ENCODE results near the gene IFI27. TPM values are rescaled to one million over a fixed set of nuclear protein-coding genes. Genes with fewer than 3 reads are reported as not detected.

Gene IFI27
- total and polyA plus RNA-seq, 2 of the 4 experiments (the other 2 are of a cell fraction): under 0.01 to 0.60 TPM

- in situ Hi-C loops (cut with MboI; ENCODE audit: low sequenced_read_pairs): no loop called here
- no peaks in the 10 kb centered on the region; the same call in 1 of the 2 replicates for H3K9me1 ChIP-seq (ENCODE audit: insufficient read depth, low read length)
- no peak overlapping the region for H3K27ac ChIP-seq (ENCODE audit: insufficient read depth, low read length)
- H3K9me3 ChIP-seq (ENCODE audit: control insufficient read depth, insufficient read depth, low read length): no peaks in the 10 kb centered on the region
- no peak overlapping the region for H3K4me3 ChIP-seq (ENCODE audit: insufficient read depth, low read depth, low read length)
- peak overlapping the region; percentile 54 for H2AFZ ChIP-seq (replicated peaks; ENCODE audit: low read length, poor library complexity)
- H3K4me2 ChIP-seq (ENCODE audit: low read depth, low read length): peak overlapping the region; percentile 18; the same call in 1 of the 2 replicates
- dilution Hi-C loops (cut with HindIII; ENCODE audit: low sequenced_read_pairs, unreplicated experiment): no loop called here
- no peak overlapping the region for H2BK120ac ChIP-seq (ENCODE audit: low read depth, low read length)
- no peak overlapping the region for H4K91ac ChIP-seq (ENCODE audit: insufficient read depth, low read depth, low read length)
- H3K27me3 ChIP-seq (ENCODE audit: control insufficient read depth, insufficient read depth, low read length): peaks cover 35% of the 10 kb centered on the region
- H3K79me1 ChIP-seq (ENCODE audit: low read depth in 1 of 2, low read length in 2 of 2): no peaks in the 10 kb centered on the region
- H3K9ac ChIP-seq (ENCODE audit: low read depth, low read length): no peak overlapping the region
- no peak overlapping the region for H3K56ac ChIP-seq (ENCODE audit: extremely low read depth, insufficient read depth, low read length)
- no peaks in the 10 kb centered on the region for H3K36me3 ChIP-seq (ENCODE audit: control insufficient read depth, insufficient read depth, low read length)
- peaks cover 3% of the 10 kb centered on the region; the same call in 1 of the 2 replicates for H3K4me1 ChIP-seq (ENCODE audit: control insufficient read depth, insufficient read depth, low read length)
- no peak overlapping the region for H4K5ac ChIP-seq (ENCODE audit: low read depth, low read length)
- no peak overlapping the region for H3K18ac ChIP-seq (ENCODE audit: low read depth, low read length)
- H2AK5ac ChIP-seq (ENCODE audit: low read depth, low read length): no peak overlapping the region
- no peak overlapping the region for H3K14ac ChIP-seq (replicated peaks; ENCODE audit: low read depth, low read length)
- no peaks in the 10 kb centered on the region for H4K20me1 ChIP-seq (ENCODE audit: insufficient read depth, low read length)
- no peak overlapping the region for H2AK9ac ChIP-seq (replicated peaks; ENCODE audit: low read depth, low read length, poor library complexity)
- intact Hi-C loops (cut with micrococcal nuclease): no loop called here
- ChIA-PET CTCF (no interaction called here), POLR2A (ENCODE audit: unreplicated experiment) (no interaction called here)
- no peak overlapping the region for H2BK20ac ChIP-seq (ENCODE audit: low read depth, low read length)
- H3K23ac ChIP-seq (ENCODE audit: low read depth, low read length): no peak overlapping the region
- H2BK15ac ChIP-seq (ENCODE audit: low read depth, low read length): no peak overlapping the region
- H2BK5ac ChIP-seq (ENCODE audit: low read depth, low read length, poor library complexity, severe bottlenecking): no peak overlapping the region
- no TSS peak for BruUV-seq (replicated peaks)
- WGBS, 2 experiments (ENCODE audit: extremely low coverage in 2 of 2, insufficient read length in 1 of 2): 12% methylated on average over 5 of the region's 26 CpGs; no CpG with 5 or more reads in 1 of the 2 experiments
- ATAC-seq (ENCODE audit: low read depth) (no peak), DNase-seq (no peak)
- no peak overlapping the region for H3K4ac ChIP-seq (ENCODE audit: low read depth, low read length)
- H4K8ac ChIP-seq (ENCODE audit: low read depth in 2 of 2, low read length in 2 of 2): no peak overlapping the region
- TF ChIP-seq CHD1 (IDR thresholded peaks at IDR 0.05; ENCODE audit: low read depth, low read length) (no peak), CEBPB (IDR thresholded peaks at IDR 0.05; ENCODE audit: low read depth, low read length) (no peak), CTCF (conservative IDR thresholded peaks at IDR 0.05; ENCODE audit: low read depth, low read length) (no peak), POLR2A (IDR thresholded peaks at IDR 0.05; ENCODE audit: low read depth, low read length) (no peak), RAD21 (IDR thresholded peaks at IDR 0.05; ENCODE audit: low read length) (no peak), MAZ (IDR thresholded peaks at IDR 0.05; ENCODE audit: borderline replicate concordance, low read depth, low read length) (no peak), SMC3 (IDR thresholded peaks at IDR 0.05; ENCODE audit: low read depth, low read length) (no peak), MAFK (IDR thresholded peaks at IDR 0.05; ENCODE audit: low read depth, low read length) (no peak), USF2 (IDR thresholded peaks at IDR 0.05; ENCODE audit: low read depth, low read length) (no peak), RCOR1 (IDR thresholded peaks at IDR 0.05; ENCODE audit: insufficient replicate concordance, low read length) (no peak)
These were observed 54.3 kb downstream of the IFI27 start for GRCh38 chr14:94164685-94165431.

Data from IMR-90 (cell line).